ENCODE data around the gene DNAI4. TPM values are rescaled to one million over a fixed set of nuclear protein-coding genes. Genes with fewer than 3 reads are reported as not detected.

The DNAI4 gene
- polyA plus RNA-seq, 1 of the 3 experiments (the other 2 are of a cell fraction), result 1.3 TPM

DNA sequence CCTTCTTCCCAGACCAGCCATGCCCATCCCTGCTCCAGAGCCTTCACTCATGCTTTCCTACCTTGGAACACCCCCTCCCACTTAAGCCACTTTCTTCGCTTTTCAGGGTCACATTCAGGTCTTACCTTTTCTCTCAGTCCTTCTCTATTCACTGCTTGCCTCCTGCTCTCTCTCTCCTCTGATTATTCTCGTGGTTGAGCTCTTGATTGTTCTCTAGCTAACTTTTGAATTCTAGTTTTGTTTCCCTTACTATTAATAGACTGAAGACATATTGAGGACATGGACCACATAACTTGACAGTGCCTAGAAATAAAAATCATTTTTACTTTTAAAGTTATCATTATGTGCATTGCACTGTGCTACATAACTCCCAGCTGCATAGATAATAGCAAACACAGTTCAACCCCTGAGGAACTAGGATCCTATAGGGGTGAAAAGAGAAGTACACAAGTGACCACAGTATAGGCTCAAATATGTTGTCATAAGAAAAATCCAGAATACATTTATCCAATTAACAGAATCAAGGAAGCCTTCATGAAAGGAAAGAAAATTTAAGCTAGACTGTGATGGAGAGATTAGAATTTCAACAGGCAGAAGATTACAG is 145.1 kb downstream of the DNAI4 start:
- Histone ChIP-seq H3K4me2 (no peak overlapping the region), H4K20me1 (ENCODE audit: insufficient read depth) (no peaks in the 10 kb centered on the region), H3K27me3 (ENCODE audit: insufficient read depth) (no peaks in the 10 kb centered on the region), H3K9me3 (no peaks in the 10 kb centered on the region), H3K27ac (ENCODE audit: low read depth in 2 of 2, low read length in 1 of 2) (no peak overlapping the region), H3K9me2 (no peaks in the 10 kb centered on the region), H3K79me2 (ENCODE audit: insufficient read depth) (no peaks in the 10 kb centered on the region), H3K36me3 (replicated peaks in 1 of 2; ENCODE audit: control insufficient read depth in 1 of 2, insufficient read depth in 2 of 2, low read length in 1 of 2) (no peaks in the 10 kb centered on the region), H3K4me3 (ENCODE audit: low read depth in 2 of 2, low read length in 1 of 2) (no peak overlapping the region), H2AFZ (ENCODE audit: low read depth) (no peak overlapping the region), H3K9ac (no peak overlapping the region), H3F3A (replicated peaks; ENCODE audit: insufficient read depth) (no peaks in the 10 kb centered on the region), H3K4me1 (ENCODE audit: control insufficient read depth in 1 of 2, insufficient read depth in 2 of 2, low read depth in 1 of 2, low read length in 1 of 2) (no peaks in the 10 kb centered on the region; a peak in 2 of 4 replicates)
- TF ChIP-seq FOXJ3 (CRISPR knock-in tag; IDR thresholded peaks at IDR 0.05), result no peak
- no peak for TF ChIP-seq EZH2phosphoT487 (IDR thresholded peaks at IDR 0.05; ENCODE audit: borderline replicate concordance, low read depth)
- no peak for TF ChIP-seq SMC3 (IDR thresholded peaks at IDR 0.05; ENCODE audit: low read depth, low read length)
- ChIA-PET POLR2A (no interaction called here), CTCF (interaction anchor here (1.2 to 1.4 kb wide), 2 partner anchors 13 to 16 kb away, joined by 3 to 5 read pairs; no protein-coding TSS in a partner anchor)
- no peak for DNase-seq
- 20% methylated on average over 2 of the region's 2 CpGs for WGBS (ENCODE audit: low lambda C conversion rate)

DNA sequence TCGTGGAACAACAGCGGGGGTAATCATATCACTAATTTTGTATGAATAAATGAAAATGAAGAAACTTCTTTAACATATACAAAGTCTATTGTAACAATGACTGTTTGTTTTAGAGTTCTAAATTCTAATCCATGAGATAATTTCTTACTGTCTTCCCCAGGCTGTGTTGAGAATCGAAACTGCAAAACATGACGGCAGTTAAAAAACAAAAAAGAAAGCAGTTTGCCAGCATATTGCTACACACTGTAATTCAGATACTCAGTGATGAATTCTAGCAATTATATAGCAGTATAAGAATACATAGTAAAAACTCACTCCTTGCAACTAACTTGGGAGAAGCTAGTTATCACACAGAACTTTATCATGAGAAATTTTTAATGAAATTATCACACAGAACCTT is 145.7 kb downstream of the DNAI4 start:
- Histone ChIP-seq H3K9me3 (no peaks in the 10 kb centered on the region), H3K9me2 (no peaks in the 10 kb centered on the region), H3K27me3 (ENCODE audit: insufficient read depth) (no peaks in the 10 kb centered on the region), H3K36me3 (replicated peaks in 1 of 2; ENCODE audit: control insufficient read depth in 1 of 2, insufficient read depth in 2 of 2, low read length in 1 of 2) (no peaks in the 10 kb centered on the region), H3K27ac (ENCODE audit: low read depth in 2 of 2, low read length in 1 of 2) (no peak overlapping the region), H3K4me3 (ENCODE audit: low read depth in 2 of 2, low read length in 1 of 2) (no peak overlapping the region), H3K79me2 (ENCODE audit: insufficient read depth) (no peaks in the 10 kb centered on the region), H4K20me1 (ENCODE audit: insufficient read depth) (no peaks in the 10 kb centered on the region), H3K9ac (no peak overlapping the region), H2AFZ (ENCODE audit: low read depth) (no peak overlapping the region), H3F3A (replicated peaks; ENCODE audit: insufficient read depth) (no peaks in the 10 kb centered on the region), H3K4me2 (no peak overlapping the region), H3K4me1 (ENCODE audit: control insufficient read depth in 1 of 2, insufficient read depth in 2 of 2, low read depth in 1 of 2, low read length in 1 of 2) (no peaks in the 10 kb centered on the region; a peak in 2 of 4 replicates)
- POLR2A ChIA-PET, result no interaction called here
- no peak for DNase-seq
- CTCF ChIA-PET, result interaction anchor here (1.0 to 1.5 kb wide), 4 partner anchors 13 to 370 kb away, joined by 3 to 5 read pairs (median 4); no protein-coding TSS in a partner anchor
- 82% methylated on average over 4 of the region's 4 CpGs for WGBS (ENCODE audit: low lambda C conversion rate)
- TF ChIP-seq POLR2AphosphoS5 (IDR thresholded peaks at IDR 0.05; ENCODE audit: low read depth, low read length), result no peak
- TF ChIP-seq EP300 (IDR thresholded peaks at IDR 0.05; ENCODE audit: borderline replicate concordance in 1 of 2, low read depth in 1 of 2, low read length in 1 of 2), result no peak
- TF ChIP-seq USF1 (IDR thresholded peaks at IDR 0.05; ENCODE audit: borderline replicate concordance, low read depth), result no peak
- TF ChIP-seq GATA2 (CRISPR knock-in tag; IDR thresholded peaks at IDR 0.05), result no peak
- no peak for TF ChIP-seq REST (IDR thresholded peaks at IDR 0.05; ENCODE audit: low read depth, low read length)
- TF ChIP-seq MEF2A (IDR thresholded peaks at IDR 0.05; ENCODE audit: borderline replicate concordance, low read depth), result no peak
- TF ChIP-seq SIN3A (IDR thresholded peaks at IDR 0.05; ENCODE audit: borderline replicate concordance, low read depth, low read length), result no peak
- no peak for TF ChIP-seq ZBTB33 (IDR thresholded peaks at IDR 0.05; ENCODE audit: borderline replicate concordance, low read depth)
- no peak for TF ChIP-seq EZH2phosphoT487 (IDR thresholded peaks at IDR 0.05; ENCODE audit: borderline replicate concordance, low read depth)
- no peak for TF ChIP-seq ELF1 (IDR thresholded peaks at IDR 0.05)
- TF ChIP-seq IRF3 (IDR thresholded peaks at IDR 0.05; ENCODE audit: low read depth, low read length), result no peak
- no peak for TF ChIP-seq RXRA (IDR thresholded peaks at IDR 0.05; ENCODE audit: borderline replicate concordance, low read depth)
- TF ChIP-seq SMC3 (IDR thresholded peaks at IDR 0.05; ENCODE audit: low read depth, low read length), result no peak
- TF ChIP-seq TAF1 (IDR thresholded peaks at IDR 0.05; ENCODE audit: borderline replicate concordance, low read depth, low read length), result no peak
- TF ChIP-seq, protein P1, sequence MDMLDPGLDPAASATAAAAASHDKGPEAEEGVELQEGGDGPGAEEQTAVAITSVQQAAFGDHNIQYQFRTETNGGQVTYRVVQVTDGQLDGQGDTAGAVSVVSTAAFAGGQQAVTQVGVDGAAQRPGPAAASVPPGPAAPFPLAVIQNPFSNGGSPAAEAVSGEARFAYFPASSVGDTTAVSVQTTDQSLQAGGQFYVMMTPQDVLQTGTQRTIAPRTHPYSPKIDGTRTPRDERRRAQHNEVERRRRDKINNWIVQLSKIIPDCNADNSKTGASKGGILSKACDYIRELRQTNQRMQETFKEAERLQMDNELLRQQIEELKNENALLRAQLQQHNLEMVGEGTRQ (IDR thresholded peaks at IDR 0.05; ENCODE audit: borderline replicate concordance, low read depth, low read length), result no peak
- no peak for TF ChIP-seq MXI1 (IDR thresholded peaks at IDR 0.05; ENCODE audit: low read depth, low read length)
- no peak for TF ChIP-seq FOXM1 (IDR thresholded peaks at IDR 0.05; ENCODE audit: low read depth)
